ENCODE measurements around the gene RNF182. TPM values are rescaled to one million over a fixed set of nuclear protein-coding genes. Genes with fewer than 3 reads are reported as not detected.
A peak's percentile ranks its signal among the peaks of the same experiment; 100 is the strongest.
"Not testable (repeated sequence)": the region's sequence is repeated elsewhere in the genome, so short reads cannot be mapped to it uniquely, and the experiment has no call there.

RNF182 gene
- total RNA-seq, 2 donors from 2014 or later = 0.24 to 0.37 TPM

- intact Hi-C loops (cut with DNase I) = loop anchor here in 1 of 2 donors (10.0 kb wide), 1 partner anchor 129 kb away; no protein-coding TSS in a partner anchor
- DNase-seq (ENCODE audit: low spot score) = no peak
These were observed 9.1 kb upstream of the RNF182 start for GRCh38 chr6:13915561-13916229.

- no peak for DNase-seq (ENCODE audit: low spot score)
- intact Hi-C loops (cut with DNase I) = loop anchor here in 1 of 2 donors (10.0 kb wide), 1 partner anchor 128 kb away; no protein-coding TSS in a partner anchor
These were observed 8.4 kb upstream of the RNF182 start for GRCh38 chr6:13916230-13916944.

- no peak for DNase-seq (ENCODE audit: low spot score)
- intact Hi-C loops (cut with DNase I) = loop anchor here in 1 of 2 donors (10.0 kb wide), 1 partner anchor 128 kb away; no protein-coding TSS in a partner anchor
These were observed 7.6 kb upstream of the RNF182 start for GRCh38 chr6:13917141-13917540.

GRCh38 chr6:13918686-13919250 is 6.0 kb upstream of the RNF182 start:
- intact Hi-C loops (cut with DNase I) = loop anchor here in 1 of 2 donors (10.0 kb wide), 1 partner anchor 126 kb away; no protein-coding TSS in a partner anchor
- no peak for DNase-seq (ENCODE audit: low spot score)

- intact Hi-C loops (cut with DNase I) = loop anchor here in 1 of 2 donors (10.0 kb wide), 1 partner anchor 125 kb away; no protein-coding TSS in a partner anchor
- no peak for DNase-seq (ENCODE audit: low spot score)
These were observed 4.9 kb upstream of the RNF182 start for GRCh38 chr6:13919861-13920260.

- intact Hi-C loops (cut with DNase I) = no loop called here
- DNase-seq (ENCODE audit: low spot score) = no peak
These were observed 4.2 kb upstream of the RNF182 start for GRCh38 chr6:13920552-13920951.

GRCh38 chr6:13922750-13923149 is 2.0 kb upstream of the RNF182 start:
- no peak for DNase-seq (ENCODE audit: low spot score)
- intact Hi-C loops (cut with DNase I) = no loop called here

- DNase-seq (ENCODE audit: low spot score) = no peak
- intact Hi-C loops (cut with DNase I) = no loop called here
These were observed 1.1 kb upstream of the RNF182 start for GRCh38 chr6:13923527-13924145.

- intact Hi-C loops (cut with DNase I) = no loop called here
- peak; percentile 80 for DNase-seq (ENCODE audit: low spot score)
These were observed 405 bp upstream of the RNF182 start for GRCh38 chr6:13924146-13924948.

GRCh38 chr6:13926378-13926777 is 1.6 kb downstream of the RNF182 start:
- no peak for DNase-seq (ENCODE audit: low spot score)
- intact Hi-C loops (cut with DNase I) = no loop called here

GRCh38 chr6:13927203-13927602 is 2.5 kb downstream of the RNF182 start:
- no peak for DNase-seq (ENCODE audit: low spot score)
- intact Hi-C loops (cut with DNase I) = no loop called here

GRCh38 chr6:13929196-13929595 is 4.4 kb downstream of the RNF182 start:
- intact Hi-C loops (cut with DNase I) = no loop called here
- no peak for DNase-seq (ENCODE audit: low spot score)

GRCh38 chr6:13931797-13932402 is 7.1 kb downstream of the RNF182 start:
- DNase-seq (ENCODE audit: low spot score) = no peak
- intact Hi-C loops (cut with DNase I) = no loop called here

GRCh38 chr6:13932785-13933184 is 8.0 kb downstream of the RNF182 start:
- intact Hi-C loops (cut with DNase I) = no loop called here
- DNase-seq (ENCODE audit: low spot score) = no peak

GRCh38 chr6:13934721-13935120 is 10.0 kb downstream of the RNF182 start:
- DNase-seq (ENCODE audit: low spot score) = no peak
- intact Hi-C loops (cut with DNase I) = no loop called here

- DNase-seq (ENCODE audit: low spot score) = no peak
These were observed 10.6 kb downstream of the RNF182 start for GRCh38 chr6:13935190-13935880.

GRCh38 chr6:13935881-13936261 is 11.1 kb downstream of the RNF182 start:
- DNase-seq (ENCODE audit: low spot score); intact Hi-C loops (cut with DNase I): not testable (repeated sequence)

More at GRCh38 chr6:13935190-13935880, 10.6 kb downstream of the RNF182 start:
- intact Hi-C loops (cut with DNase I) = no loop called here

GRCh38 chr6:13941902-13942301 is 17.1 kb downstream of the RNF182 start:
- no peak for DNase-seq (ENCODE audit: low spot score)
- intact Hi-C loops (cut with DNase I) = no loop called here
